HG03108 (cell line): Measurements from ENCODE around the gene SERPINE1.
A peak's percentile ranks its signal among the peaks of the same experiment; 100 is the strongest.
"Not testable (repeated sequence)": the region's sequence is repeated elsewhere in the genome, so short reads cannot be mapped to it uniquely, and the experiment has no call there.

Source experiments
- ATAC-seq: cut with Tn5 transposase; IDR thresholded peaks from one replicate; pipeline ENCODE4 v1.9.1; 2021; ENCODE audit warnings: moderate library complexity; ENCODE audit not compliant: unreplicated experiment

Gene SERPINE1

DNA sequence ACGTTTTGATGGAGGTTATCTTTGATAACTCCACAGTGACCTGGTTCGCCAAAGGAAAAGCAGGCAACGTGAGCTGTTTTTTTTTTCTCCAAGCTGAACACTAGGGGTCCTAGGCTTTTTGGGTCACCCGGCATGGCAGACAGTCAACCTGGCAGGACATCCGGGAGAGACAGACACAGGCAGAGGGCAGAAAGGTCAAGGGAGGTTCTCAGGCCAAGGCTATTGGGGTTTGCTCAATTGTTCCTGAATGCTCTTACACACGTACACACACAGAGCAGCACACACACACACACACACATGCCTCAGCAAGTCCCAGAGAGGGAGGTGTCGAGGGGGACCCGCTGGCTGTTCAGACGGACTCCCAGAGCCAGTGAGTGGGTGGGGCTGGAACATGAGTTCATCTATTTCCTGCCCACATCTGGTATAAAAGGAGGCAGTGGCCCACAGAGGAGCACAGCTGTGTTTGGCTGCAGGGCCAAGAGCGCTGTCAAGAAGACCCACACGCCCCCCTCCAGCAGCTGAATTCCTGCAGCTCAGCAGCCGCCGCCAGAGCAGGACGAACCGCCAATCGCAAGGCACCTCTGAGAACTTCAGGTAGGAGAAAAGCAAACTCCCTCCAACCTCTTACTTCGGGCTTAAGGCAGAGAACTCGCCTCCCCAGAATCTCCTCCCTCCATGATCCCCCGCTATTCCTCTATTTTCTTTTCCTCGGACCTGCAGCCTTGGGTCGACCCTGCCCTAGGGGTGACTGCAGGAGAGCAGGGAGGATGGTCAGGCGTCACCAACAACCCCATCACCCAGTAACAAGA is at the start of gene SERPINE1:
Gene SERPINE1, plus strand, starts transcription at position 454 of the 809 bp plus-strand sequence. CDS start 1,290 bp downstream, outside the sequence.
- peak; percentile 53 for ATAC-seq

DNA sequence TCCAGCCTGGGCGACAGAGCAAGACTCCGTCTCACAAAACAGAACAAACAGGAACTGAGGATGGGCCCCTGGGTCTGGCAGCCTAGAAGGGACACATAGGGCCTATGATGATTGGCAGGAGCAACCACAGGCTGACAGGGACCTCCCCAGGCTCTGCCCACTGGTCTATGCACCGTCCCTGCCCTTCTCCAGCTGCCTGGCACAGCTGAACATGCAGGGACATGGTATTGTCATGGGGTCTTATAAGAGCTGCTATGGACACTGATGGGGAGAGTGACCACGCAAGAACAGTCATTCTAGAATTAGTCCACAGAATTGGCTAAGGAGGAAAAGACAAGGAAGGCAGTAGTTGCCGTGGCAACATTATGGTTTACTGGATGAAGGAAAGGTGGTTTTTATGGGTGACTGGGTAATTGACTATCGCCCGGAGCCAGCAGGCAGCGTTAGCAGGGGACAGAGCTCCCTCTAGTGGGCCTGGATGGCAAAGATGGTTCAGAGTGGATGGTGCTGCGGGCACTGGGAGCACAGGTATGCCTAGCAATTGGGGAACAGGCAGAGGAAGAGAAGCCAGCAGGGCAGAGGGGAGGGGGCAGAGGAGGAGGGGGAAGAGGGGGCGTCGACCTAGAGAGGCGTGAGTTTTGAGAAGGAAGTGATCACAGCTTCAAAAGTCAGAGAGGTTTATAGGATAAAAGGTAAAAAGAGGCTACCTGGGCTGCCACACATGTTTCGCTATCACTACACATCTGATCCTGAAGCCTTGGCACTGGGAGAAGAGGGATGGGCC is 49.4 kb upstream of the SERPINE1 start:
- peak; percentile 92 for ATAC-seq

GRCh38 chr7:101081432-101081831 is 45.5 kb upstream of the SERPINE1 start:
- ATAC-seq: no peak

DNA sequence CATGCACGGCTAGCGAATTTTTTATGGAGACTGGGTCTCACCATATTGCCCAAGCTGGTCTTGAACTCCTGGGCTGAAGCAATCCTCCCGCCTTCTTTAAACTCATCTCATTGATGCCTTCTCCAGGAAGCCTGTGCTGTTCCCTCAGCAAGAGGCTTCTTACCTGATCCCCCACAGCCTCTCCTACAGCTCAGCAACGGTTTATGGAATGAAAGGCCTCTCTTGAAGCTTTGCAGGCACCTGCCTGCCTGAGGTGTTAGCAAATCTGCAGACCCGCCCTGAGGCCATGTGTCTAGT is 42.1 kb upstream of the SERPINE1 start:
- ATAC-seq: no peak

GRCh38 chr7:101085162-101085964 is 41.5 kb upstream of the SERPINE1 start, which contains the start of gene TRIM56:
Gene TRIM56, plus strand, starts transcription at chr7:101085481. Its CDS starts 1,832 bp downstream, at chr7:101087313.
- ATAC-seq: peak; percentile 67

DNA sequence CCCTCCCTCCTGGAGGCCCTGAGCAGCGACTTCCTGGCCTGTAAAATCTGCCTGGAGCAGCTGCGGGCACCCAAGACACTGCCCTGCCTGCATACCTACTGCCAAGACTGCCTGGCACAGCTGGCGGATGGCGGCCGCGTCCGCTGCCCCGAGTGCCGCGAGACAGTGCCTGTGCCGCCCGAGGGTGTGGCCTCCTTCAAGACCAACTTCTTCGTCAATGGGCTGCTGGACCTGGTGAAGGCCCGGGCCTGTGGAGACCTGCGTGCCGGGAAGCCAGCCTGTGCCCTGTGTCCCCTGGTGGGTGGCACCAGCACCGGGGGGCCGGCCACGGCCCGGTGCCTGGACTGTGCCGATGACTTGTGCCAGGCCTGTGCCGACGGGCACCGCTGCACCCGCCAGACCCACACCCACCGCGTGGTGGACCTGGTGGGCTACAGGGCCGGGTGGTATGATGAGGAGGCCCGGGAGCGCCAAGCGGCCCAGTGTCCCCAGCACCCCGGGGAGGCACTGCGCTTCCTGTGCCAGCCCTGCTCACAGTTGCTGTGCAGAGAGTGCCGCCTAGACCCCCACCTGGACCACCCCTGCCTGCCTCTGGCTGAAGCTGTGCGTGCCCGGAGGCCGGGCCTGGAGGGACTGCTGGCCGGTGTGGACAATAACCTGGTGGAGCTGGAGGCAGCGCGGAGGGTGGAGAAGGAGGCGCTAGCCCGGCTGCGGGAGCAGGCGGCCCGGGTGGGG is 39.4 kb upstream of the SERPINE1 start:
- no peak for ATAC-seq

DNA sequence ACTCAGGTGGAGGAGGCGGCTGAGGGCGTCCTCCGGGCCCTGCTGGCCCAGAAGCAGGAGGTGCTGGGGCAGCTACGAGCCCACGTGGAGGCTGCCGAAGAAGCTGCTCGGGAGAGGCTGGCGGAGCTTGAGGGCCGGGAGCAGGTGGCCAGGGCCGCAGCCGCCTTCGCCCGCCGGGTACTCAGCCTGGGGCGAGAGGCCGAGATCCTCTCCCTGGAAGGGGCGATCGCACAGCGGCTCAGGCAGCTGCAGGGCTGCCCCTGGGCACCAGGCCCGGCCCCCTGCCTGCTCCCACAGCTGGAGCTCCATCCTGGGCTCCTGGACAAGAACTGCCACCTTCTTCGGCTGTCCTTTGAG is 38.9 kb upstream of the SERPINE1 start:
- no peak for ATAC-seq

GRCh38 chr7:101088858-101089529 is 37.9 kb upstream of the SERPINE1 start:
- ATAC-seq: no peak

DNA sequence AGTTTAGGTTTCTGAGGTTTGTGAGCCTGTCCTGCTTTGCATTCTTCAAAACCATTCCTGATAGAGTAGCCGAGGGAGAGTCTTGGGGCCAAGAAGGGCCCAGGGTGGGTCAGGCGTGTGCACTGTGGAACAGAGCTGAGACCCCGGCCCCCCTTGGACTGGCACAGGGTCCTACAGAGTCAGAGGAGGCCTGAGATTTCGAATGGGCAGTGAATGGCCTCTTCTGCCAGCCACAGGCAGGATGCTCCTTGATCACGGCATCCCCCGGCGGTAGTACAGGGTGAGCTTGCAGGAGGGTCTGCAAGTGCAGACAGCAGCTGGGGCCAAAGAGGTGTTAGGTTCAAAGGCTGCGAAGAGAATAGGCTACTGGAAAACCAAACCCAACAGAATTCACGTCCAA is 37.0 kb upstream of the SERPINE1 start:
- no peak for ATAC-seq

DNA sequence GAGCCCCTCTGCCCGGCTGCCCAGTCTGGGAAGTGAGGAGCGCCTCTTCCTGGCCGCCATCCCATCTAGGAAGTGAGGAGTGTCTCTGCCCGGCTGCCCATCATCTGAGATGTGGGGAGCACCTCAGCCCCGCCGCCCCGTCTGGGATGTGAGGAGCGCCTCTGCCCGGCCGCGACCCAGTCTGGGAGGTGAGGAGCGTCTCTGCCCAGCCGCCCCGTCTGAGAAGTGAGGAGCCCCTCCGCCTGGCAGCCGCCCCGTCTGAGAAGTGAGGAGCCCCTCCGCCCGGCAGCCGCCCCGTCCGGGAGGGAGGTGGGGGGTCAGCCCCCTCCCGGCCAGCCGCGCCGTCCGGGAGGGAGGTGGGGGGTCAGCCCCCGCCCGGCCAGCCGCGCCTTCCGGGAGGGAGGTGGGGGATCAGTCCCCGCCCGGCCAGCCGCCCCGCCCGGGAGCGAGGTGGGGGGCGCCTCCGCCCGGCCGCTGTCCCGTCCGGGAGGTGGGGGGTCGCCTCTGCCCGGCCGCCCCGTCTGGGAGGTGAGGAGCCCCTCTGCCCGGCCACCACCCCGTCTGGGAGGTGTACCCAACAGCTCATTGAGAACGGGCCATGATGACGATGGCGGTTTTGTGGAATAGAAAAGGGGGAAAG is 34.5 kb upstream of the SERPINE1 start:
- ATAC-seq: not testable (repeated sequence)

DNA sequence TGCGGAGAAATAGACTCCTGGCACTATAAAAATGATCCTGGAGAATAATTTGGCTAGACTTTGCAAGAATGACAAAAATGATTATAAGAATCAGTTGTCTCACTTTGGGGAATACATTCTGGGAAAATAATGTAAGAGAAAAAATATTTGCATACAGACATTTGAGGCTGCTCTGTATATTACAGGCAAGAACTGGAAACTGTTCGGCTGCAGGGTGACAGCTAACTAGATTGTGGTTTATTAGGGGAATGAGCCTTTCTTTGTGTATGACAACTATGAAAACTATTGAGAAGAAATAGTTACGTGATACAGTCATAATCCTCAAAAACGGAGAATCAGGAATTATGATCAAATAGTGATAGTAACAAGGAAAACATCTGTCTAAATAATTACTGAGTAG is 33.0 kb upstream of the SERPINE1 start:
- ATAC-seq: no peak

DNA sequence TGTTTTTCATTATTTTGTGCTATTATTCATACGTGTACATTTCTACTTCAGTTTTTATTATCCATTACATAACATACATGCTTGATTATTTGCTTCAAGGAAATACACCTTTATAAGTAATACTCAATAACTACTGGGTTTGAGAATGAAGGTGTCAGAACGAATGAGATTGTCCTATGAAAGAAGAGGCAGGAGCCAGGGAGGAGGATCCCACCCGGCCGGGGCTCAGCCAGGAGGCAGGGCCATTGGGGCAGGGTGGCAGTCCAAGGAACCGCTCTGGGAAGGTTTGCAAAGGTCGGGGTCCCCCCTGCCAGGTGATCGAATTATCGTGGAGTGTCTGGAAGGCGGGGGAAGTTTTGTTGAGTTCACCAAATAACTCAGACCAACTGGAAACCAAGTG is 32.5 kb upstream of the SERPINE1 start:
- no peak for ATAC-seq

GRCh38 chr7:101094791-101095375 is 32.0 kb upstream of the SERPINE1 start:
- ATAC-seq: no peak

DNA sequence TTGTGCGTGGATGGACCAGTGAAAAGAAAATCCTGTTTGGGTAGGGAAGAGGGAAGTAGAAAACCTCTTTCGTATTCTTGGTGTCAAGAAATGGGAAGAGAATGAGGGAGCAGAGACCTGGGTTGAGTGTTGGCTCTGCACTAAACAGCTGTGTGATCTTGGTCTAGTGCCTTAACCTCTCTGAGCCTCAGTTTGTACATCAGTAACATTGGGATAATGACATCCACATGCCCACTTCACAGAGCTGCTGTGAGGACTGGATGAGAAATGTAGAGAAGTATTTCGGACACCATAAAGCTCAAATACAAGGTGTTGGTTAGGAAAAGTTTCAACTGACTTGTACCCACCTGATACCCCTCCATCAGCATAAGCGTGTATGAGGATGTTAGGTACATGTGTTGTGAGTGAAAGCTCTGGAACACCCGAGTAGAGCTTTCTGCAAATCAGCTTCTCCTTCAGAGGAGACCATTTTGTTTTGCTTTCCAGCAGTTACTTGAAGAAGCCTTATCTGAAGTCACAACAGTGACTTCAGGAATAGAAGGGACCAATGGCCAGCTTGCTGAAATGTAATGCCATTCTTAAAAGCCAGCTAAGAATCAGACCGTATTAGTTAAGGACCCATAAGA is 30.5 kb upstream of the SERPINE1 start:
- ATAC-seq: no peak

- no peak for ATAC-seq
These were observed 30.0 kb upstream of the SERPINE1 start for GRCh38 chr7:101096957-101097347.

- ATAC-seq: no peak
These were observed 29.3 kb upstream of the SERPINE1 start for GRCh38 chr7:101097561-101097960.

- ATAC-seq: no peak
These were observed 26.7 kb upstream of the SERPINE1 start for GRCh38 chr7:101099969-101100781.
